ENCODE results near the gene KCND2.

KCND2 gene

DNA sequence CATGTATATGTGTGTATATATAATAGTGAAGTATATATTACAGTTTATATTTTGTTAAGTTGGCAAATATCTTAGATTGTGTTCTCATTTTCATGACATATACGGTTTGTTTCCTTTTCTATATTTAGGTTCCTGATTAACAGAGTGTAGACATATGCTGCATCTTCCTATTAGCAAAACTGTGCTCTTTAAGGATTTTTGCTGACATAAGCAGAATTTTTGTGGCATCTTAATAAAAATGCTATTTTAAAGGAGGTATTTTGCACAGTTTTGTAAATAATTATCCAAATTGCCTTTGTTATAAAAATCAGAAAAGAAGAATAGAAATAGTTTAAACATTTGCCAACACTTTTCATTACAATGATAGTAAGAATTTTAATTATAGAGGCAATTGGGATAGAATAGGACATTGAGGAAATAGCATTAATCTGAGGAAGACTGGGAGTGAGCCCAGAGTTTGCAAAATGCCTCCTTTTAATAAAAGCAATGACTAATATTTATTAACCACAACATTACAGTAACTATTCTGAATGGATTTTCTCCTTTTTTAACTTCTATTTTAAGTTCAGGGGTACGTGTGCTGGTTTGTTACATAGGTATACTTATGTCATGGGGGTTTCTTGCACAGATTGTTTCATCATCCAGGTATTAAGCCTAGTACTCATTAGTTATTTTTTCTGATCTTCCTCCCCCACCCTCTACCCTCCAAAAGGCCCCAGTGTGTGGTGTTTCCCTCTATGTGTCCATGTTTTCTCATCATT is 38.2 kb downstream of the KCND2 start:
- no peak for DNase-seq

DNA sequence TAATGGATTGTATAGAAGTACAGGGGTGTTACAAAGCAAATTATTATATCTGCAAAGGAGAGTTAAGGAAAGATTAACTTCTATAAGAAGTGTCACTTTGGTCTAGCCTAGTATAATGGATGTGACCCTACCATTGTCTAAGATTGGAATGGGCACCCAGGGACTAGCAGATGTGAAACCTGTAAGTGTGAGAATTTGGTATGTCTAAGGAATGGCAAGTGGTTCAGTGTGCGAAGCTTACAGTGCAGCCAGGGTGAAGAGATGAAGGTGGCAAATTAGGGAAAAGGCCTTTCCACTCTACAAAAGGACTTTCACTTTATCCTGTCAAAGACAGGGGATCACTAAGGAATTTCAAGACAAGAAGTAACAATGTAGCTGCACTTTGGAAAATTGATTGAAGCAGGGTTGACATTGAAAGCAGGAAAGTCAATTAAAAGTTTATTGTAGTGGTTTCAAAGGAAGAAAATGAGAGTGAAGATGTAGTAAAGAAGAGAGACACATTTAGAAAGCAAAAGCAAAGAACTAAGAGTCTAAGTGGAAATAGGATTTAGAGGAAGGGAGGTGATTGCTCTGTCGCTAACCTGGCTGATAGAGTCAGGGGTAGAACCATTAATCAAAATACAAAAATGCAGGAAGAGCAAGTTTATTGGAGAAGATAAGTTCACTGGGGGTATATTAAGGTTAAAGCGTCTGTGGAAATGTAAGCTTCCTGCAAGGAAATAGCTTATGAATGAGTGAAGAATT is 47.4 kb downstream of the KCND2 start:
- DNase-seq = no peak

DNA sequence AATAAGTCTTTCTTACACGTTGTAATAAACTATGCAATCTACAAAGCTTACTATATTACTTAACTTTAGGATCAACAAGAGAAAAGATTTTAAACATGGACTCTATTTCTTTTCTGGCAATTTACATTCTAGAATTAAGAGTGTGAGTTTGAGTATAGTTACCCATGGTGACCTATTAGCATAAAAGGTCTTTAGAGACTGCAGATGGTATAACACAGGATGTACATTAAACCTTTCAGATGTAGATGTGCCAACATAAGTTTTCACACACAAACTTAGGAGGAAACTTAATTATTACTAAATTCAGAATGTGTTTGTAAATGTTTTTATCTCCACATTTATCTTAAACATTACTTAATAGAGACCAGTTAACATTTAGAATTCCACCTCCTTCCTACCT is 54.1 kb downstream of the KCND2 start:
- DNase-seq = no peak

DNA sequence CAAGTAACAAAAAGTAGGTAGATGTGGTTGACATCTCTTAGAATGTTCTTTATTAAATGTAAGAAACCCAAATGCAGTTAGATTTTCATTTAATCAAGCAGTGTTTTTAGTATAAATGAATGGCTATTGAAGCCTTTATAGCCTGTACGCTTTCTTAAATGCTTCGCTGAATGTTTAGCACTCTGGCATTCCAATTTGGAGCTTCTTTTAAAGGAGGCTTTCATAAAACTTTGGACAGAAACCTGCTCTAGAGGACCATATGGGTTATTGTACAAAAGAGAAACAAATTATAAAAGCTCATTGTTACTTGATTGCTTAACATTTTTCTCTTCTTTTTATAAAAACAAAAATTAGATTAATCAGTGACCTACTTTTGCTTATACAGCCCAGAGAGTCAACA is 59.5 kb downstream of the KCND2 start:
- DNase-seq = no peak

DNA sequence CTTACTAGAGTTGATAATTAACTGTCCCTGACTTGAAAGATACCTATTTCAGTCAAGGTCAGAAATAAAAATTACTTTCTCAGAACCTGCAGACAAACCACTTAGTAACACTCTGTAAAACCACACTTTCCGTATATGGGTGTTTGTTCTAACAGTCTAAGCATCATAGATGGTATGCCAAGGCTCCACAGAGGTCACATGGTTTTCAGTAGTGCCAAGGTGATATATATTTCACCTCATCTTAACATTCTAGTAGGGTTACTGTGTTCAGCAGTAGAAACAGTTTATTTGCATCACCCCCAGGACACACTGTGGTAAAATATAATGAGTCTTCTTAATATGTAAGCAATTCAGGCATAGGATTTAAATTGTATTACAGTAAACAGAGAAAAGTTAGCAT is 61.5 kb downstream of the KCND2 start:
- no peak for DNase-seq

DNA sequence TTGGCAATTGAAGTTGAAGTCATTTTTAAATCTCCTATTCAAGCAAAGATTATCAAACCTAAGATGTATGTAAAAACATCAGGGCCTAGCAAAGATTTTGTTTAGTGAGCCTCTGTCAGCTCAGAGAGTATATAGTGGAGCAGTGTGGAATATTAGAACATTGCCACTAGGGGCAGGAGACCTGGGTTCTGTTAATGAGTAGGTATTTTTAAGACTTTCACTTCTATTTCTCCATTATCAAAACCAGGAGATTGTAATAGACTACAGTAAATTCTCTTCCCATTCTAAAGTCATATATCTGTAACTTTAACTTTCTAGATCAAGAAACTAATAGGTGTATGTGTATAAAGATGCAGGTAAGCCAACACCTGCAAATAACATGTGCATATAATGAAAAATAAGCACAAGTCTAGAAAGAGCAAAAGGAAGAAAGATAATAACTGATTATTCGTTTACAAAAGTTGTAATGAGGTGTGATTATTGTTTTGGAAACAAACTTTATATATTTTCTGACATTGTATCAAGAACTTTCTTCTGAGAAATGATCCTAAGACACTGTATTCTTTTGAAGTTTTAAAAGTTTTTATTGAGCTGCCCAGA is 64.4 kb downstream of the KCND2 start:
- no peak for DNase-seq

DNA sequence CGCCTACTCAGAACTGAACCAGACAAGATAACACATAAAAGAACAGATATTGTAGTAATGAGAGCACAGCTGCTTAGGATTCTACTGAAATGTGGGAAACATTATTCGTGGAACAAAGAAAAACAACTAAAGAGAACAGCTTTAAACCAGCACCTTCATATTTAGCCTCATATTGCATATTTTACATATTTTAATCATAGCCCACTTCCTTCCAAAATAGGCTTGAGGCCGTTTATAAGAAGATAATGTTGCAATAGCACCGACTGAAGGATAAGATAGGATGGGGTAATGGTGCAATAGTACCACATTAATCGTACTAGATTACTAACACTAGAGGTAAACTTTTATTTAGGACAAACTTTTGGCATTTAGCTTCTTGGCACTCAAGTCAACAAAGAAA is 71.3 kb downstream of the KCND2 start:
- no peak for DNase-seq

DNA sequence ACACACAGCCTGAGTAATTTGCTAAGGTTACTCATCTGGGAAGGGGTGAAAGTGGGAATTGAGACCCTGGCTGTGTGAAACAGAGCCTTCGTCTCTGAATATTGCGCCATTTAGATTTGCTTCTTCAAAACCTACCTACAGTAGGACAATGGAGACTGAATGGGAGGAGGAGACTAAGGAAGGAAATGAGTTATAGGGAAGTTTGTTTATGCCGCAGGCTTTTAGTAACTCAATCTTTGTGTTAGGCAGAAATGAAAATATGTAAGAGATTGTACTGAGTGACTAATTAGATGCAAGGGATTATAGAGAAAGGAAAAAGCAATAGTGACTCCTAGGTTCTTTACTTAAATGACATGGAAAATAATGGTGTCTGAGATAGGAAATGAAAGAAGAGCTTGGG is 80.2 kb downstream of the KCND2 start:
- DNase-seq = no peak

DNA sequence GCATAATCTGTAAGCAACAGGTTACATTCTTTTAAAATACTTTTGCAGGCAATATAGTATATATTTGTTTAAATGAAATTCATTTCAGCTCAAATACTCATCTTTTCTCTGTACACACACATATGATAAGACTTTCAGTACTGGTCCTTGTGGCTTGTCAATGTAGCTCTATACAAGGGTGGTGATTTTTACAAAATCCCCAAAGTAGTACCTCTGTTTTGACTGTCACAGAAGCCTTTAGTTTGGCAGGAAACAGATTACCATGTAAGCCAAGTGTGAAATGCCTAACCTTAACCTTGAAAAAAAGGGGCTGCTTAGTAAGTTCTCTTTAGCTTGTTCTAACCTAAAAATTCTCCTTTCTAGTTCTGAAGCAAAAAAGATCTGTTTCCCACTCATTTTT is 87.9 kb downstream of the KCND2 start:
- no peak for DNase-seq

DNA sequence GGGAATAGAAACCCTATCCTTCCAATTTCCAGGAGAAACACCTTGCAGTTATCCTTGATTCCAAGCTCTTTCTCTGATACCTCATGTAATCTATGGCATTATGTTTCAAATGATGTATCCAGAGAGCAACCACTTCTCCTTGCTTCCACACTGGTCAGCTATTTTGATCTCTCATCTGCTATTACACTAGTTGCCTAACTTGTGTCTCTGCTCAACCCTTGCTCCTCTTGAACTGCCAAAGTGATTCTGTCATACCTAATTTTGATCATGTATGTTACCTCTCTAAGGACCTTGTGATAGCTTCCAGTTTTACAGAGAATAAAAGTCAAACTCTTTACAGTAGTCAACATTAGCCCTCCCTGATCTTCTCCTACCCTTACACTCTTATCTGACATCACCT is 90.4 kb downstream of the KCND2 start:
- DNase-seq = no peak

DNA sequence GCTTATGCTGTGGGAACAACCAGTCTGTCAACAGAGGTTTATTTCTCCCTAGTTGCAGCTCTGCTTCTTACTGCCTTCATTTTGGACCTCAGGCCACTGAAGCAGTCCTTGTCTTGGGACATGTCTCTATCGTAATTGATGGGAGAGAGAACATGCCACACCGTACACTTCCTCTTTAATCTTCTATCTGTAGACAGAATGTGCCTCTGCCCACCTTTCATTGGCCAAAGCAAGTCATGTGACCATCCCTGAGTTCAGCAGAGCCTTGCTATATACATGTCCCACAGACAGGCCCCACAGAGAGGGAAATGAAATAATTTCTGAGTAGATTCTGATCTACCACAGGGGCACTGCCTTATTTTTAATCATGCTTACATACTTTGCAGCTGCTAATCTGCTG is 98.0 kb downstream of the KCND2 start:
- no peak for DNase-seq

DNA sequence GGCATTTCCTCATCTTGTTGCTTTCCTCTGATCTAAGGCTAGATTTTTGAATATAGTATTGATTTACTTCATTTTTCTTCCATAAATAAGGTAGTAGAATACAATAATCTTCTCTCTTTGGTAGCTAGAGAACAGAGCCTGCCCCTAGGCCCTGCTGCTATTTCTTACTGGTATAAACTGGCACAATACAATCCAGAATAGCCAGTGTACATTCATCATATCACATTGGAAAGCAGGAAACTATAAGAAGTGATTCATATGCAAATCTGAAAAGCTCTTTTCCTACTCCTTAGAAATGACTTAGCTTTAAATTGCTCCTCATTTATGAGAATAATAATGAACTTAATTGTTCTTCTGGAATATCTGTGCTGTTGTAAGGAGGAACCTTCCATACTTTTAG is 100.2 kb downstream of the KCND2 start:
- no peak for DNase-seq

DNA sequence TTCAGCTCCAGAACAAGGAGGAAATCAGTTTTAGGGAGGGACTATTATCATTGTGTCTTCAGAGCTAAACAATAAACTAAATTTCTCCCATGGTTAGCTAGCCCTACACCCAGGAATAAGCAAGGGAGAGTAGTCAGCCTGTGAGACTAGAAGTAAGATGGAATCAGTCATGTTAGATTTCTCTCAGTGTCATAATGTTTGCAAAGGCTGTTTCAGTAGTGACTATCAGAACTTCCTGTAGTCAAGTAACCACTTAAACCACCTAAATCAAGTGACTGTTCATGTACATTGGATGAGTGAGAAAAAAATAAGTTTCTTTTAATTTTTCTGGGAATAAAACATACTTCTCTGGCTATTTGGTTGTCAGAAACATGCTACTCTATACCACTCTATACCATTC is 121.6 kb downstream of the KCND2 start:
- DNase-seq = no peak

DNA sequence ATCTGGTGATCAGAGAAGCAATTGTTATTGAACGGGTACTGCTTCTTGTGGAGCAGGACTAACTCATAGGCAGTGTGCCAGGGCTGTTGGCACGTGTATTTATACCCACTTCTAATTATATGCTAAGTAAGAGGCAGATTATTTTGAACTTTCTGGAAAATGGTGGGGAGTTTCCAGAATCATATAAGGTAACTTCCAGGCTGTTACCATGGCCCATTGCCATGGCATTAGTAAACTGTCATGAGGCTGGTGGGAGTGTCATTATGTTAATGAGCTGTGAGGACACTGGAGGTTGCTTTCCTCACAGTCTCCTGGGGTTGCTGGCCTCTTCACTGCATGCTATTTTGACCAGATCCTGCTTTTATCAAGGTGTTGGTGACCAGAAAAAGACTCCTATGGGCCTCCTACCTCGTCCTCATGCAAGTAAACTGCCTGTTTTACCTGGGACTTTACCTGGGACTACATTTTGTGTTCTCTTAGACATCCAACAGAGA is 122.6 kb downstream of the KCND2 start:
- no peak for DNase-seq

DNA sequence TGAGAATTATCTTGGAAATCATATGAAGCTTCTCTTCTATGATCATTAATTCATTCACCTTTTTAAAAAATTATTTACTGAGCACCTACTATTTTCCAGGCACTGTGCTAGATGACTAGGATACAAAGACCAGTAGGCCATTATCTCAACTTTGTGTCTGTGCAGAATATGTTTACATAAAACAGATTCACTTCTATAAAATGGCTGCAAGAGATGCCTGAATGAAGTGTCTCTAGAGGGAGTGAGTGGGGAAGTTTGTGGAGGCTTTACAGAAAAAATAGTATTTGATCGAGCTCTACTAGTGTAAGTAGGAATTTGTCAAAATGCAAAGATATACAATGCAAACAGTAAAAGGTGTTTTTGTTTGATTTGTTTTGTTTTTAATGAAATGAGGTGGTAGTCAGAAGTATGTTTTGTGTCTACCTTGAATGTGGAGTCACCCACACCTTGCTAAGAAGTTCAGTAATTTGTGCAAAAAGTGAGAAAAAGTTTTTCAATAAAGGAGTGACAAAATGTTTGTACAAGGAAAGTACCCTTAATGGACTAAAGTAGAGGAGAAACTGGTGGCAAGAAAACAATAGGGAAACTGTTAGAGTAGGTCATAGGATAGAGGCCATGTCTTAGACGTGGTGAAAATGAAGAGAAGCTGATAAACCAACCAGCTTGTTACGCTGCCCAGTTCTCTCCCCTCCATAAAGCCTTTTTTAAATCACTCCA is 125.5 kb downstream of the KCND2 start:
- DNase-seq = no peak

DNA sequence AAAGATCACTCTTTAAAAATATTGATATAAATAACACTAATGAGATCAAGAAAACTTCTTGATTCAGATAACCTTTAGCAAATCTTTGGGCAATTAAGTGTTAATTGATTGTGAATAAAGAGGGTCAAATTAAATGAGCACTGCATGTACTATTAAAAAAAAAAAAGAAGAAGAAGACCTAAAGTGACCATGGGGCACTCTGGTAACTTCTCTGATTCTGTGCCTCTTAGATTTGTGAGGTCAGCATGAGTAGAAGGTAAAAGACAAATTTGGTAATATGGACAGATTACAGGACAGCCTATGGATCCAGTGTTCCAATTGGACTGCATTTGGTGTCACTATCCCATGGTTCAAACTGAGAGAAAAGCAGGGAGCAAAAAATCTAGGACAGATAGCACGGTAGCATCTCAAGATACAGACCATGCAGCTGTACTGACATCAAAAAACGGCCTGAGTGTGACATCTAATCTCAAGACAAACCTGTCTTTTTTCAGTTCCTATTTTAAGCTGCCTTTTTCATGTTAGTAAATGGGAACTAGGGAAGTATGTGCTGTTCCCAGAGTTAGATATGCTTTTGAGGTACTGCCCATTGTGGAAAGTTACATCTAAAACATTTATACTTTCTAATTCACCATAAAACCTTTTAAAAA is 128.0 kb downstream of the KCND2 start:
- no peak for DNase-seq

DNA sequence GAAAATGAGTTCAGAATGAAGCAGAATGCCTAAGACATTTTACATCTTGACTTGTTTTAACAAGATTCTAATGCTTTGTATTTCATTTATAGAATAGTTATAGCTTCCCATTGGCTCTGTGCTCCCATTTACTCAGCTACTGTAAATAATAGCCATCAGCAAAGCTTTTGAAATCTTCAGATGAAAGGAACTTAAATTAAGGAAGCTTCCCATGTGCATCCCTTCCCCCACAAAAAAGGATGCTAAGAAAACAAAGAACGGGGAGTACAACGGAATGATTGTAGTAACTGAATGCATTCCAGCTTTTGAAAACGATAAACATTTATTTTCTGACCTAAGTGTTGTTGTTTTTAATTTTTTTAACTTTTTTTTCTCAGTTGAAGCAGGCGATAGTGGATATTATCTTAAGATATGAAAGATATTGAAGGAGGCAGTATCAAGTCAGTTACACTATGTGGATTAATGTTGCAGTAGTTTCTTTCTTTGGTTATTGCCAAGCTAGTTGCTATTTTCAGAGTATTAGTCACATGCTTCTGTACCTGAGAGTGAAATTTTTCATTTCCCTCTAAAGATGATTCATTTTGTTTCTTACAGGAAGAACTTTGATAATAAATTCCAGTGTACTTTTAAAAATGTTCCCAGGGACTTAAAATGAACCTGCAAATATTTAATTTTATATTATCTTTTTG is 129.2 kb downstream of the KCND2 start:
- DNase-seq = no peak

DNA sequence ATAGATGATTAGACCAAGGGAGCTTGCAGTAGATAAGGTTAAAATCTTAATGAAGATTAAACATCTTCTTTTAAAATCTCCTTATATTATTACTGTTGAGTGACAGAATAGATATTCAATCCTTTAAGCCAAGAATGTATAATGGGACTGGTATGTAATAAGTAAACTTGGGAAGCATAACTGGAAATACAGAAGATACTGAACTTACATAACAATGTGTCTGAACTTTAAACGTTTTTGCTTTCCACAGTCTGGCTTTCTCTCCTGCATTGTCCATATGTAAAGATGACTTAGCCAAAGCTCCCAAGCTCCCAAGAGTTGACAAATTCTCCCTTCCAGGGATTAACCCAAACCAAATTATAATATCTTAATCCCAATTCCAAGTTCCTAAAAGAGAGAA is 129.8 kb downstream of the KCND2 start:
- no peak for DNase-seq

DNA sequence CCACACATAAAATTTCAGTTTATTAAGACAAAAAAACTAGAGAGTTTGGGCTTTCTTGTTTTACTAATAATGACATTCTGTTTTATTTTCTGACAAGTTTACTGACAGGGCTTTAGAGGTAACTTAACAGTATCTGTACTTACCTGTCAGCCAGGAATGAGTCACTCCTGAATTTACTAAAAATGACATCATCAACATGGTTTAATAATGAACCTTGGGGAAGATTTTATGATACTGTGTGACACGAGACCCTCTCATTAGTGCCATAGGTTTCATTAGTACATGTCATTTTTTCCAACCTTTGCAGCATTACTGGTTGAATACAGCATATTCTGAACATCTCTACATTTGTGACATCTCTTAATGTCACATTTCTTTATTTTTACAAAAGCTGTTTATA is 131.1 kb downstream of the KCND2 start:
- no peak for DNase-seq

DNA sequence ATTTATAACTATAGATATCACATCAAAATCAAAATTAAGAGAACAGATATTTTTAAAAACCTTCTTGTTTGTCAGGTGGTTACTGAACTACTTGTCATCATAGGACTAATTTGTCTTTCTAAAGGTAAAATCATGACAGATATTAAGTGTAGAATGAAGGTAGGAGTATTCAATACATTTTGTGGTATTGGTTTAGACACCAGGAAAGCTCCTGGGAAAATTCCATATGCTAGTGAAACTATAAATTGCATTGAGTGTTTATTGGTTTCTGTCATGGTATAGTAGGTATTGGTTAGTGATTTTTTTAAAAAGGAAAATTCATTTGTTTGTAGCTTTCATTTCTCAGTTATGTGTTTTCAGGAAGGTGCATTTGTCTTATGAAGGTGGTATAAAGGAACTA is 132.7 kb downstream of the KCND2 start:
- no peak for DNase-seq

DNA sequence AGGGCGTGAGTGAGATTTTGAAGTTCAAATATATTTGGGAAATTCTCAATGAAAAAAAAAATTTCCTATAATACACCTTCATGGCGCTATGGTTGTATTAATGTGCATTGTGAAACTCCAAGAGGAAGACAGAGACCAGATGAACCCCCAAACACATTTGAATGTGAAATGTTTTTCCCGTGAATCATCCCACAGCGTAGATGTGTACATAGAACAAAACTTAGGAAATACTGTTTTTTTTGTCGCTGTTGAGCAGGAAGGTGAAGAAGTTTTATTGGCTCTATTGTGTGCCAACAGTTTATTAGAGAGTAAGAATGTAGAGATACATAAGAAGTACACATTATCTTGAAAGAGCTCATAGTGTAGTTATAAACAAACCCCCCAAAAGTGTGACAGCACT is 134.0 kb downstream of the KCND2 start:
- DNase-seq = no peak
